Vagina (tissue), 2 donors: ENCODE data around the gene METTL25.

Source experiments
- CTCF ChIP-seq, 3 experiments: fragments of 450-650 bp in 2 of 3; fragments of 200-600 bp in 1 of 3; sonication (generic) in 1 of 3; IDR thresholded peaks; one replicate each; pipeline ENCODE4 v1.5.1; 2017 to 2019; ENCODE audit warnings: antibody characterized with exemption in 3 of 3, mild to moderate bottlenecking in 2 of 3, moderate library complexity in 2 of 3
- POLR2A ChIP-seq, 2 donors: fragments of 450-650 bp; IDR thresholded peaks; one replicate each; pipeline ENCODE4 v1.6.1; 2017; ENCODE audit warnings: antibody characterized with exemption in 2 of 2, mild to moderate bottlenecking in 2 of 2, moderate library complexity in 2 of 2
- POLR2AphosphoS5 ChIP-seq, 2 donors: sonication (generic); formaldehyde crosslinking; IDR thresholded peaks; one replicate each; pipeline ENCODE4 v1.9.0; 2017; ENCODE audit warnings: antibody characterized with exemption in 2 of 2, mild to moderate bottlenecking in 2 of 2, low read depth in 1 of 2; ENCODE audit not compliant: insufficient read depth in 1 of 2

- TF ChIP-seq CTCF (IDR thresholded peaks at IDR 0.05) = no peak
- TF ChIP-seq POLR2A (IDR thresholded peaks at IDR 0.05) = no peak
- no peak for TF ChIP-seq POLR2AphosphoS5 (IDR thresholded peaks at IDR 0.05; ENCODE audit: insufficient read depth in 1 of 2, low read depth in 1 of 2)
These were observed 78.0 kb downstream of the METTL25 start for GRCh38 chr12:82436354-82436753.
